Astrocyte (in vitro differentiated cells and primary cell): ENCODE measurements around the gene ENG. TPM values are rescaled to one million over a fixed set of nuclear protein-coding genes. Genes with fewer than 3 reads are reported as not detected.
"Not testable (repeated sequence)": the region's sequence is repeated elsewhere in the genome, so short reads cannot be mapped to it uniquely, and the experiment has no call there.

Experiments used
- DNase-seq: peaks from one replicate; pipeline ENCODE4 v3.0.0-alpha.2; 2010; ENCODE audit warnings: low read depth
- FAIRE-seq: peaks from 2 replicates; lab custom pipeline; 2011; peaks lifted over from hg19 to GRCh38; lab: Jason Lieb, UNC
- H2AFZ ChIP-seq: 2 replicates; pipeline ENCODE4 v1.6.0; 2012; ENCODE audit warnings: low read depth, low read length, inconsistent platforms
- H3K27ac ChIP-seq: 2 replicates; pipeline ENCODE4 v1.5.1; 2011; ENCODE audit warnings: low read depth, low read length, inconsistent platforms
- H3K27me3 ChIP-seq: 2 replicates; pipeline ENCODE4 v1.6.0; 2011; ENCODE audit warnings: low read length, inconsistent platforms; ENCODE audit not compliant: insufficient read depth
- H3K36me3 ChIP-seq: 2 replicates; pipeline ENCODE4 v1.5.1; 2011; ENCODE audit warnings: low read length, inconsistent platforms; ENCODE audit not compliant: insufficient read depth
- H3K4me1 ChIP-seq: 2 replicates; pipeline ENCODE4 v1.5.1; 2011; ENCODE audit warnings: low read length, inconsistent platforms; ENCODE audit not compliant: insufficient read depth
- H3K4me2 ChIP-seq: 2 replicates; pipeline ENCODE4 v1.6.0; 2012; ENCODE audit warnings: low read length, inconsistent platforms
- H3K4me3 ChIP-seq: 2 replicates; pipeline ENCODE4 v1.5.1; 2011; ENCODE audit warnings: low read depth, mild to moderate bottlenecking, low read length, inconsistent platforms; ENCODE audit not compliant: insufficient read depth
- H3K79me2 ChIP-seq: 2 replicates; pipeline ENCODE4 v1.6.0; 2012; ENCODE audit warnings: mild to moderate bottlenecking, low read length, inconsistent platforms; ENCODE audit not compliant: insufficient read depth
- H3K9ac ChIP-seq: 2 replicates; pipeline ENCODE4 v1.6.0; 2012; ENCODE audit warnings: mild to moderate bottlenecking, low read length, inconsistent platforms
- H3K9me3 ChIP-seq: 2 replicates; pipeline ENCODE4 v1.5.1; 2012; ENCODE audit warnings: low read depth, mild to moderate bottlenecking, low read length, inconsistent platforms; ENCODE audit not compliant: insufficient read depth
- H4K20me1 ChIP-seq: 2 replicates; pipeline ENCODE4 v1.6.0; 2012; ENCODE audit warnings: low read length, inconsistent platforms; ENCODE audit not compliant: insufficient read depth
- H3K27ac Mint-ChIP-seq: one replicate; pipeline ENCODE4 v1.8.0; 2021; ENCODE audit warnings: mild to moderate bottlenecking, mixed read lengths; ENCODE audit not compliant: unreplicated experiment
- H3K27me3 Mint-ChIP-seq: one replicate; pipeline ENCODE4 v1.8.0; 2021; ENCODE audit warnings: low read depth, mixed read lengths; ENCODE audit not compliant: unreplicated experiment
- H3K36me3 Mint-ChIP-seq: one replicate; pipeline ENCODE4 v1.8.0; 2021; ENCODE audit warnings: low read depth, mixed read lengths; ENCODE audit not compliant: unreplicated experiment
- H3K4me1 Mint-ChIP-seq: one replicate; pipeline ENCODE4 v1.8.0; 2021; ENCODE audit warnings: low read depth, mixed read lengths; ENCODE audit not compliant: unreplicated experiment
- H3K4me3 Mint-ChIP-seq: one replicate; pipeline ENCODE4 v1.8.0; 2021; ENCODE audit warnings: mild to moderate bottlenecking, moderate library complexity, mixed read lengths; ENCODE audit not compliant: unreplicated experiment
- H3K9me3 Mint-ChIP-seq: one replicate; pipeline ENCODE4 v1.8.0; 2021; ENCODE audit warnings: mild to moderate bottlenecking, mixed read lengths; ENCODE audit not compliant: unreplicated experiment
- CTCF ChIP-seq: IDR thresholded peaks from 2 replicates; pipeline ENCODE4 v1.5.1; 2011; ENCODE audit warnings: low read depth, mild to moderate bottlenecking, inconsistent platforms, low read length, moderate library complexity; ENCODE audit not compliant: insufficient read depth
- EZH2 ChIP-seq: IDR thresholded peaks from 2 replicates; pipeline ENCODE4 v1.6.1; 2012; ENCODE audit warnings: mild to moderate bottlenecking, low read length, inconsistent platforms; ENCODE audit not compliant: insufficient read depth
- total RNA-seq: library from RNA; stranded (reverse); gene quantifications from 2 replicates; pipeline ENCODE4 v1.2.1, GENCODE V29; 2021

ENG gene
- total RNA-seq, 1 donor from 2014 or later, result 1.2 TPM

DNA sequence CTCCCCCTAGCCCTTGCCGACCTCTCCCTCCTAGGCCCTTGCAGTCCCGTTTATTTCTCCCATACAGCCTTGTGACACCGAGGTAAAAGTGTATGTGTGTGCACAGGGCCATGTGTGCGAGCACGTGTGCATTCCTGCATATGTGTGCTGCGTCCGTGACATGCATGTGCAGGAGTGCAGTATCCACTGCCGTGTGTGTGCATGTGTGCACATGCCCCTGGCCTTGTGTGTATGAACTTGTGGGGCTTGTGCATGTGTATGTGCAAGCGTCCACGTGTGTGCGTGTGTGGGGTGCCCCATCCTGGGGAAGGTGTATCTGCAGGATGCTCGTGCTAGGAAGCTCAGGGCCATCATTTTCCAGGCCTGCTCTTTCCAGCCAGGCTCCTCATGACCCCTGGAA lies 16.4 kb upstream of the ENG start:
- no peak overlapping the region for H3K4me3 ChIP-seq
- FAIRE-seq (no peak), DNase-seq (no peak)
- Mint-ChIP-seq H3K9me3 (no peaks in the 10 kb centered on the region), H3K36me3 (peaks cover 15% of the 10 kb centered on the region), H3K4me1 (peaks cover 16% of the 10 kb centered on the region), H3K27me3 (no peaks in the 10 kb centered on the region), H3K4me3 (no peak overlapping the region), H3K27ac (peak overlapping the region; percentile 18)
- peaks cover 27% of the 10 kb centered on the region for H4K20me1 ChIP-seq
- peaks cover 28% of the 10 kb centered on the region for H3K4me1 ChIP-seq
- no peaks in the 10 kb centered on the region for H3K27me3 ChIP-seq
- H2AFZ ChIP-seq, result no peak overlapping the region
- no peaks in the 10 kb centered on the region for H3K36me3 ChIP-seq
- TF ChIP-seq EZH2 (no peak), CTCF (no peak)
- no peak overlapping the region for H3K4me2 ChIP-seq
- H3K9me3 ChIP-seq, result no peaks in the 10 kb centered on the region
- H3K79me2 ChIP-seq, result peaks cover 7% of the 10 kb centered on the region
- no peak overlapping the region for H3K9ac ChIP-seq
- H3K27ac ChIP-seq, result no peak overlapping the region

DNA sequence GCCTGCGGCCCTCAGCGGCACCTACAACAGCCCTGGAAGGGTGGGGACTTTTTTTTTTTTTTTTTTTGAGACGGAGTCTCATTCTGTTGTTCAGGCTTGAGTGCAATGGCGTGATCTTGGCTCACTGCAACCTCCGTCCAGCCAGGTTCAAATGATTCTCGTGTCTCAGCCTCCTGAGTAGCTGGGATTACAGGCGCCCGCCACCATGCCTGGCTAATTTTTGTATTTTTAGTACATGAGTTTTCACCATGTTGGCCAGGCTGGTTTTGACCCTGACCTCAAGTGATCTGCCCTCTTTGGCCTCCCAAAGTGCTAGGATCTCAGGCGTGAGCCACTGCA lies 15.7 kb upstream of the ENG start:
- H3K9me3 ChIP-seq, H3K4me2 ChIP-seq, H3K9ac ChIP-seq, H3K27ac Mint-ChIP-seq, DNase-seq, H3K4me1 Mint-ChIP-seq, H3K4me3 ChIP-seq, FAIRE-seq, H3K27ac ChIP-seq, H3K27me3 ChIP-seq, H3K36me3 ChIP-seq, H3K79me2 ChIP-seq, H3K27me3 Mint-ChIP-seq, H3K9me3 Mint-ChIP-seq, H3K4me3 Mint-ChIP-seq, H2AFZ ChIP-seq: not testable (repeated sequence)
- Histone ChIP-seq H3K4me1 (peaks cover 20% of the 10 kb centered on the region), H4K20me1 (peaks cover 23% of the 10 kb centered on the region)
- H3K36me3 Mint-ChIP-seq, result peaks cover 15% of the 10 kb centered on the region

DNA sequence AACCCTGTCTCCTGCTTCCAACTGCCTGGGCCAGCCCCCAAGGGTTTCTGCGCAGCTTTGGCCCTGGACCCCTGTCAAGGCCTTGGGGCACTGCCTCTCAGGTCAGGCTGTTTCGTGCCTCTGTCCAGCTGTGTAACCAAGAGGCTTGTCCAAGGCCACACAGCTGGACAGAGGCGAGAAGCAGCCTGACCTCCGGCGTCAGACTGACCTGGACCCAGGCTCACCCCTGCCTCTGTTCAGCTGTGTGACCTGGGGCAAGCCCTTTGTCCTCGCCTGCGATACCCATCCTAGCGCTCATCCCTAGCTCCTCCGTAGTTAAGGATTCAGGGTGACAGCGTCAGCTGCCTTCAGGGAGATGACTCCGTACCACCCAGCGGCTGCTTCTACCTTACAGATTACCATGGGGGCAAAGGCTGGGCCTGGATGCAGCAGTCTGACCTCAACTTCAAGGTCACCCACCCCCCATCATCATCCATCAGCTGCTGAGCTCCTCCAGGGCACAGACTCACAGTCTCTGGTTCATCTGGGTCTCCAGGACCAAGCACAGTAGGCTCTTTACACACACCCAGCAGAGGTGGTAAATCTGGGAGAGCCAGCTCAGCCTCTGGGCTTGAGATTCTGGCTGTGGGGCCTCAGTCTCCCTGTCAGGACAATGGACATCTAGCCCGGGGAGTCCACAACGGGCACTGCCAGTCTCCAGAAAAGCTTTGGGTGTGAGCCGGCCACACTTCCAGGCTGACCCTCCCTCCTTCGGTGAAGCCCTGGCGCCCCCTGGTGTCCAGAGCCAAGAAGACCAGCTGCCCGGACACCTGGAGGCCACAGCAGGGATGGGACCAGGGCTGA lies 15.1 kb upstream of the ENG start:
- DNase-seq (no peak), FAIRE-seq (no peak)
- H3K9ac ChIP-seq, result no peak overlapping the region
- peaks cover 2% of the 10 kb centered on the region for H3K79me2 ChIP-seq
- no peak overlapping the region for H3K4me2 ChIP-seq
- H3K36me3 ChIP-seq, result no peaks in the 10 kb centered on the region
- Mint-ChIP-seq H3K4me3 (no peak overlapping the region), H3K4me1 (peaks cover 10% of the 10 kb centered on the region), H3K27ac (no peak overlapping the region), H3K9me3 (no peaks in the 10 kb centered on the region), H3K36me3 (peaks cover 15% of the 10 kb centered on the region), H3K27me3 (no peaks in the 10 kb centered on the region)
- H3K27me3 ChIP-seq, result no peaks in the 10 kb centered on the region
- H3K27ac ChIP-seq, result no peak overlapping the region
- peaks cover 15% of the 10 kb centered on the region for H3K4me1 ChIP-seq
- peaks cover 20% of the 10 kb centered on the region for H4K20me1 ChIP-seq
- H3K4me3 ChIP-seq, result no peak overlapping the region
- H2AFZ ChIP-seq, result no peak overlapping the region
- no peaks in the 10 kb centered on the region for H3K9me3 ChIP-seq
- peak; percentile 76 for TF ChIP-seq CTCF
- no peak for TF ChIP-seq EZH2
